GM12864 (cell line): Measurements from ENCODE around the gene AADACL3.
"Not testable (repeated sequence)": the region's sequence is repeated elsewhere in the genome, so short reads cannot be mapped to it uniquely, and the experiment has no call there.

ENCODE experiments used
- DNase-seq: peaks from one replicate; pipeline ENCODE4 v3.0.0-alpha.2; 2011; ENCODE audit warnings: low read depth
- H3K4me3 ChIP-seq: 2 replicates; pipeline ENCODE4 v1.5.1; 2011; ENCODE audit warnings: mild to moderate bottlenecking, low read depth, low read length, control low read depth
- CTCF ChIP-seq: IDR thresholded peaks from 2 replicates; pipeline ENCODE4 v1.5.1; 2011; ENCODE audit warnings: low read depth, mild to moderate bottlenecking, moderate library complexity, low read length, control low read depth, inconsistent platforms; ENCODE audit errors: missing control alignments

Gene AADACL3

GRCh38 chr1:12714710-12715475 is 1.0 kb upstream of the AADACL3 start:
- no peak for TF ChIP-seq CTCF
- no peak overlapping the region for H3K4me3 ChIP-seq
- no peak for DNase-seq

- TF ChIP-seq CTCF = no peak
- no peak overlapping the region for H3K4me3 ChIP-seq
- DNase-seq = no peak
Measured at GRCh38 chr1:12717301-12717838, 1.5 kb downstream of the AADACL3 start.

- H3K4me3 ChIP-seq = no peak overlapping the region
- no peak for DNase-seq
- no peak for TF ChIP-seq CTCF
Measured at GRCh38 chr1:12722626-12723025, 6.7 kb downstream of the AADACL3 start.

- no peak for TF ChIP-seq CTCF
- no peak for DNase-seq
Measured at GRCh38 chr1:12728391-12728790, 12.5 kb downstream of the AADACL3 start.

GRCh38 chr1:12730156-12730555 is 14.2 kb downstream of the AADACL3 start:
- no peak for TF ChIP-seq CTCF
- DNase-seq = no peak
- no peak overlapping the region for H3K4me3 ChIP-seq

More at GRCh38 chr1:12728391-12728790, 12.5 kb downstream of the AADACL3 start:
- H3K4me3 ChIP-seq = no peak overlapping the region

GRCh38 chr1:12731084-12731483 is 15.2 kb downstream of the AADACL3 start:
- not testable (repeated sequence) for DNase-seq

GRCh38 chr1:12734651-12735050 is 18.7 kb downstream of the AADACL3 start:
- DNase-seq = no peak
- no peak for TF ChIP-seq CTCF
- no peak overlapping the region for H3K4me3 ChIP-seq

More at GRCh38 chr1:12731084-12731483, 15.2 kb downstream of the AADACL3 start:
- H3K4me3 ChIP-seq = not testable (repeated sequence)
